Right kidney (tissue), 1 donor: ENCODE results near the gene SLC25A51.
"Not testable (repeated sequence)": the region's sequence is repeated elsewhere in the genome, so short reads cannot be mapped to it uniquely, and the experiment has no call there.

ENCODE experiments used
- DNase-seq: peaks from one replicate; pipeline ENCODE4 v3.0.0-alpha.2; 2016

Gene SLC25A51

GRCh38 chr9:37904445-37905130 lies 661 bp upstream of the SLC25A51 start:
- no peak for DNase-seq

DNA sequence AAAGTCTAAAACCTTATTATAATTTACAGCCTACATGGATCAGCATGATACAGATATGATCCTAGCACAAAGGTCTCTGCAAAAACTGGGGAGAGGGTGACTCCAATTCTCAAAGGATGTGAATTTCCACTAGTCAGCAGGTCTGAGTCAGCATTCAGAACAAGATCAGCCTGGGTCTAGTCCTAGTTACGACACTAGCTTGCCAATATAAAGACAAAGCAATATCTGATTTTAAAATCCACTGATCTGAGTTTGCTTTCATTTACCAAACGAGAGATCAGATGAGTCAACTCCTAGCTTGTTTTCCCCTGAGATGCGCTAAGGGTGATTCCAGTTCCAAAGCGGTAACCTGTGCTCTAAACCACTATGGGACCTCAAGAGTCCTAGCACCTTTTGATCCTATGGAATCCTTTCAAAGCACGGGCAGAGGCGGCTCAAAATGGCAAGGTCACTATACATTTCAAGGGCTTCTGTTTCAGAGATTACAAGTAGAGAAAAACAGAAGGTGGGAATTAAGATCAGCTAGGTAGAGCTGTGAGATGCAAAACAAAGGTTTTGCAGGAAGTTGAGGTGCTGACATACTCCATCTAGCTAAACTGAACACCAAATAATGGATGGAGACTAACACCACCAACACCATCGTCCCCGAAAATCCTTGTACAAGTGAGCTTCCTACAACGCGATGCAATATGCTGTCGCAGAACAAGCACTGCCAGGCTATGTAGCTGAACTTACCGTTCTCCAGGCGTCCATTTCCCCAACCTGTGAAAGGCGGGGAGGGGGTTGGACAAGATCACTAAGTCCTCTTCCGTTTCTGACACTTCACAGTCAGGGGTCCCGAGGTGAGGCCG lies 906 bp downstream of the SLC25A51 start:
- no peak for DNase-seq

DNA sequence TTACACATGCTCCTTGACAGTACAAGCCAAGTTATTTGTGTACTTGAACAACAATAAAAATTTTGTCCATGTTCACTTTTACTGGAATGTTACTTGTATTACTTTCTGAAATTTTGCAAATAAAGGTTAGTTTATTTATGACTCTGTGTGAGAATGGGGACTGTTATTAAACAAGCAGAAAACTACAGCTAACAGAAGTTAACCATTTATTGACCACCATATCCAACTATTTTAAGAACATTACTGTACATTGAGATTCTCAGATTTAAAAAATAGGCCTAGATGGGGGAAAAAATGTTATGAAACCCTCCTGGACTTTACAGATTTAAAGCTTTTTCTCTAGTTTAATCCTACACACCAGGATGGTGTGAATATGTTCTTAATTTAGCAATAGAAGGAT lies 1.8 kb downstream of the SLC25A51 start:
- DNase-seq, result no peak

GRCh38 chr9:37899041-37899440 lies 4.9 kb downstream of the SLC25A51 start:
- no peak for DNase-seq

DNA sequence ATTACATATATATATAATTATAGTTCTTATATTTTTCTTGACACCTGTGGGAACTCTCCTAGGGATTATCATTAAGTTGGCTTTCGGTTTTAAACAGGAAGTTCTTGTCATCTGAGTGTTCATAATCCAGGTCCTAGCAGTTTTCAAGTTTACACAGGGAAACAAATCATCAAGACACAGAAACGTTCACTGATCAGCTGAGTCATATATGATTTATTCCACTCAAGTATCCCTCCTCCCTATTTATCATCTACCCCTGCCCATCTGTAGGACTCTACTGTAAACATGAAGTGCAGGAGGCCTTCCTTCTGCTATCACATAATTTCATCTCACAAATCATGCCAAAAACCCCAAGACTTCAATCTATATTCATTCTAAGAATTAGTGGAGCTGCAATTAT lies 6.3 kb downstream of the SLC25A51 start:
- DNase-seq, result no peak

DNA sequence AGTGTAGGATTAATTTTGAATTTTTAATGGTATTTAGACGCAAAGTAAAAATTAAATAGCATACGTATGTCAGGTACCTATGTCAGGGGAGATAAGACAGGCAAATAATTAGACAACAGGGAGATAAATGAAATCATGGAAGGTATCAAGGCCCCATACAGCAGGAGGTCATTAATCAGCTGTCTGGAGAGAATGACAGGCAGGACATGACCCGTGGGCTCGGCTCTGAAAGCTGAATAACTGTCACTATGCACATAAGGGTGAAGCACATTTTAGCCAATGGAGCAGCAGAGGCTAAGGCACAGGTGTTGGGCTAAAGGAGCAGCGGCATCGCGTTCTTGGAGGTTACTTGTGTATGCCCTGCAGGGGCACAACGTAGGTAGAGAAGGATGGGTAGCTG lies 11.9 kb downstream of the SLC25A51 start:
- no peak for DNase-seq

DNA sequence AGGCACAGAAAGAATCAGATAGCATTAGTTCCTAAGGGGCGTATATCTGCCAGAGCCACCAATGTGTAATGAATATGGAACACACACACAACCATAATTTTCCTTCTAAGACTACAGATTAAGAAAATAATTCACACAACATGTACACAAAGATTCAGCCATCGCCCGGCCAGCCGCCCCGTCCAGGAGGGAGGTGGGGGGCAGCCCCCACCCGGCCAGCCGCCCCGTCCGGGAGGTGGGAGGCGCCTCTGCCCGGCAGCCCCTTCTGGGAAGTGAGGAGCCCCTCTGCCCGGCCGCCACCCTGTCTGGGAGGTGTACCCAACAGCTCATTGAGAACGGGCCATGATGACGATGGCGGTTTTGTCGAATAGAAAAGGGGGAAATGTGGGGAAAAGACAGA lies 12.9 kb downstream of the SLC25A51 start:
- not testable (repeated sequence) for DNase-seq

- no peak for DNase-seq
Observed at GRCh38 chr9:37889536-37889935, 14.4 kb downstream of the SLC25A51 start.

DNA sequence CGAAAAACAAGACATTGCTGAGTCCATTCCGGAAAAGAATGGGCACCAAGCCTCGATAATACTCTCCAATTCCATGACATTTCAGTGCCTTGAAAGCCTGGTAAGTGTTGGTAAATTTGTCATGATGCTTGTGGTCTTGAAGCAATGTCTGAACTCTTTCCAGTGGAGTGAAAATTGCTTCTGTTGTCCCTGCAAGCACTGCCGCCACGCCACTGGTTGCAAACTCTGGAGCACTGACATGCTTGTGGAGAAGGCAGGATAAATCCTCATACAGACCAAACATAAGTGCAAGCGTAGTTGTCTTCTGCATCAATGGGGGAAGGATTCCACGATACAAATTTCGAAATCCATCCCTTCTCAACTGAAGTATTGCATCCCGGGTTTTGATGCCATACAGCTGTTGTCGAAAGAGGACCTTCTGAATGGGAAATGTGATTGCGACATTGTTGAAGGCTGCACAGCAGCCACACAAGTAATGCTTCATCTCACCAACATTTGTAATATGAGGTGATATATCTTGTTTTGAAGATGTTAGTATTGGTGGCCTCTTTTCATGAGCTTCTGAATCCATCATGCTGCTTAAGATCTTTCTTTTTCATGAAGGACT lies 15.8 kb downstream of the SLC25A51 start:
- not testable (repeated sequence) for DNase-seq

- no peak for DNase-seq
Observed at GRCh38 chr9:37880916-37881479, 22.9 kb downstream of the SLC25A51 start.

GRCh38 chr9:37876376-37876775 lies 27.6 kb downstream of the SLC25A51 start:
- DNase-seq, result no peak

- no peak for DNase-seq
Observed at GRCh38 chr9:37873955-37874354, 30.0 kb downstream of the SLC25A51 start.

DNA sequence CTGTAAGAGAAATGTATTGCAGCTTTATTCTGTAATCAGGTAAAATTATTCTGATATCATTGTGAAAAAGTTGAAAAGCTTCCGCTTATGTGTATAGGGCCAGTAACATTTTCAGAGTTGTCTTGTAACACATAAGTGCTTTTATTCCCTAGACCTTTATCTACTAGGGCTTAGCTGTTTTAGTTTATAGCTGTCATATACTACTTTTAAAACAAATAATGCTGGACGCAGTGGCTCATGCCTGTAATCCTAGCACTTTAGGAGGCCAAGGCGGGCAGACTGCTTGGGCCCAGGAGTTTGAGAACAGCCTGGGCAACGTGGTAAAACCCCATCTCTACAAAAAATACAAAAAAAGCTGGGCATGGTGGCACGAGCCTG lies 33.1 kb downstream of the SLC25A51 start:
- DNase-seq, result no peak

DNA sequence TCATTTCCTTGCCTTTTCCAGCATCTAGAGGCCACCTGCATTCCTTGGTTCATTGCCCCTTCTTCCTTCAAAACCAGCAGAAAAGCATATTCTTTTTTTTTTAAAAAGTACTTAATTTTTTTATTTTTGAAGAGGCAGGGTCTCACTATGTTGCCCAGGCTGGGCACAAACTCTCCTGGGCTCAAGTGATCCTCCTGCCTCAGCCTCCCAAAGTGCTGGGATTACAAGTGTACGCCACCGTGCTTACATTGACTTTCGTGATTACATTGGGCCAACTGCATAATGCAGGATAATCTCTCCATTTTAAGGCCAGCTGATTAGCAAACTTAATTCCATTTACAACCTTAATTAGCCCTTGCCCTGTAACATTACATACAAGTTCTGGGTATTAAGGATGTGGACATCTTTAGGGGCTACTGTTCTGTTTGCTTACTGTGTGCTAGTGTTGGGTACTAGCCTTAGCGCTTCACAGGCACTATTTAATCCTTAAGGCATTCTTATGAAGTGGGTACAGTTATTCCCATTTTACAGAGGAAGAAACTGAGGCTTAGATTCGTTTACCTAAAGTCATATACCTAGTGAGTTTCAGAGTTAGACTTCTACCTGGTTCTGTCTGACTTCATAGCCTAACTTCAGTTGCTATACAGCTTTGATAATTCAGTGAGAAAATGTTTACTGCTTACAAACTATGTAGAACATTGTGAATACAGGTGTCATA lies 33.7 kb downstream of the SLC25A51 start:
- no peak for DNase-seq

DNA sequence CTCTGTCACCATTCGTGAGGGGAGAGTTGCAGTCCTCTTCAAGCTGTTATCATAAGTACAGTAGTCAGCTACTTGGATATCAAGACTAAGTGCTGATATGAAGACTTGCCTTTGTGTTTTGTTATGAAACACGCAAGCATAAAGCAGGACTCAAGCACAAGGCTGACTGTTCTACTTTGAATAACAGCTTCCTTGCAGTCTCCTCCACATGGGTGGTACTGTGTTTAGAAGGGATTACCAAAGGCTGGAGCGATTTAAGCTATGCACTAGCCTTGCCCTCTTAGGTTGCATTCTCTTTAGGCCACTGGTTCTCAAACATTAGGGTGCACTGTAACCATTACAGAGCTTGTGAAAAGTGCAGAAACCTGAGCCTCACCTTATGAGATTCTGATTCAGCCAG lies 41.4 kb downstream of the SLC25A51 start:
- DNase-seq, result no peak

DNA sequence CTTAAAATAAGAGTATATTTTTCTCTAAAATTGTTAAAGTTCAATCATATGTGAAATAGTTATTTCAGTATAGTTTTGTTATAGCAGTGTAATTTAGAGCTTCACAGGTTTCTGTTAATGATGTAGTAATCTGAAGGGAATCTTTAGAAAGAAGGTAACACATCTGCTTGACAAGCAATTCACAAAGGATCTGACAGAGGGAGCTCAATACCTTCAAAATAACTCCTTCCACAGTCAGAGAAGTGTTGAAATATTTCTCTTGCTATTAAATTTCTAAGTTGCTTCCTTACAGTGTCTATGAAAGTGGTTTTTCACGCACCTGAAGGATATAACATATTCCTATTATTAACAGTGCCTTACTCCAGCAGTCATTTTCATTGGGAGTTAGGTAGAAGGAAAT lies 44.9 kb downstream of the SLC25A51 start:
- no peak for DNase-seq

DNA sequence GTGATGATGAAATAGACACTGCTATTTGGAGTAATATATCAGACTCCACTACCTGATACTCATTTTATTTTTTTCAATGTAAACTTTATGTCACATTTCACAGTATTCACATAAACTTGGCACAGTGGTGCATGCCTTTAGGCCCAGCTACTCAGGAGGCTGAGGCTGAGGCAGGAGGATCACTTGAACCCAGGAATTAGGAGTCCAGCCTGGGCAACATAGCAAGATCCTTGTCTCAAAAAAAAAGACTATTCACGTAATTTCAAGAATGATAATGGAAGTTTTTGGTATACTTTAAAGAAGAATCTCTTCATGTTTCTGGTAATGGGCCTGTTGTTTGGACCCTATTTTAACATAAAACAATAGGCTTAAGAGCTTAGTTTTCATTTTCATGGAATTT lies 47.4 kb downstream of the SLC25A51 start:
- DNase-seq, result no peak

DNA sequence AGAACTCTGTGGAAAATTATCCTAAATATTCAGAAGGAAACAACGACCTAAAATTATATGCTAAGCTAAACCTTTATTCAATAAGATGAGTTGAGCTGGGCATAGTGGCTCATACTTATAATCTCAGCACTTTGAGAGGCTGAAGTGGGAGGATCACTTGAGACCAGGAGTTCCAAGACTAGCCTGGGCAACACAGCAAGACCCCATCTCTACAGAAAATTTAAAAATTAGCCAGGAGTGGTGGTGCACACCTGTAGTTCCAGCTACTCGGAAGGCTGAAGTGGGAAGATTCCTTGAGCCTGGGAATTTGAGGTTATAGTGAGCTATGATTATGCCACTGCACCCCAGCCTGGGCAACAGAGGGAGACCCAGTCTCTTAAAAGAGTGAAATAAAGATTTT lies 51.7 kb downstream of the SLC25A51 start:
- no peak for DNase-seq

- DNase-seq, result no peak
Observed at GRCh38 chr9:37840560-37841194, 63.2 kb downstream of the SLC25A51 start.

DNA sequence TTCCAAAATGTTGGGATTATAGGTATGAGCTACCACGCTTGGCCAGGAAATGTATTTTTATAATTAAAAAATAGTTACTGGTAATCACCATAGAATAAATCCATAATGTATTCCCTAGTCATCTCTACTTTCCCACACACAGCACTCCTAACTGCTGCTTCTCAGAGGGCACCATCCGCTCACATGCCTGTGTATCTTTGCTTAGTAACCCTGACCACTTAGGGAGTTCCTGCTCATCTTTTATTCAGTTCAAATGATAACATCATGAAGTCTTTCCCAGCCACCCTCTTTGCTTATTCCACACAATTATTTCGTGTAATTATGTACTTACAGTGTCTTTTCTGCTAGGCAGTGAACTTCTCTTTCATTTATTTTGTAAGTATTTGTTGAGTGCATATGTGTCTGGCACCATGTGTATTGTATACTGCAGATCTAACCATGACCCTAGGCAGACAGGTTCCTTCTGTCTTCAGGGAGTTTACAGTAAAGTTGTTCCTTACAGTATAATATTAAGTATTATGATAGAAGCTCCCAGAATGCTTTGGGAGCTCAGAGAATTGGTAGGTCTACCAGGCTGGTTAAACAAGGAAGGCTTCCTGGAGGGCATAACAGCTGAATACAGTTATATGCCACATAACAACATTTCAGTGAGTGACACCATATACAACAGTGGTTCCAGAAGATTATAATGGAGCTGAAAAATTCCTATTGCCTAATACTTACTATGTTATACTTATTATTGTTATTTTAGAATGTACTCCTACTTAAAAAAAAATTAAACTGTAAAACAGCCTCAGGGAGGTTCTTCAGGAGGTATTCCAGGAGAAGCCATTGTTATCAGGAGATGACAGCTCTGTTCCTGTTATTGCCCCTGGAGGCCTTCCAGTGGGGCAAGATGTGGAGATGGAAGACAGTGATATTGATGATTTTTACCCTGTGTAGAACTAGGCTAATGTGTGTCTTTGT lies 64.1 kb downstream of the SLC25A51 start:
- no peak for DNase-seq
